CD4-positive, alpha-beta T cell treated with Interleukin-21 for 1 hour (primary cell): Measurements from ENCODE around the gene FOXE3.
"Not testable (repeated sequence)": the region's sequence is repeated elsewhere in the genome, so short reads cannot be mapped to it uniquely, and the experiment has no call there.

ENCODE experiments used
- DNase-seq: peaks from one replicate; pipeline ENCODE4 v3.0.0-alpha.2; 2020

FOXE3 gene

GRCh38 chr1:47450606-47451005 is 34.5 kb downstream of the FOXE3 start:
- DNase-seq, result no peak

DNA sequence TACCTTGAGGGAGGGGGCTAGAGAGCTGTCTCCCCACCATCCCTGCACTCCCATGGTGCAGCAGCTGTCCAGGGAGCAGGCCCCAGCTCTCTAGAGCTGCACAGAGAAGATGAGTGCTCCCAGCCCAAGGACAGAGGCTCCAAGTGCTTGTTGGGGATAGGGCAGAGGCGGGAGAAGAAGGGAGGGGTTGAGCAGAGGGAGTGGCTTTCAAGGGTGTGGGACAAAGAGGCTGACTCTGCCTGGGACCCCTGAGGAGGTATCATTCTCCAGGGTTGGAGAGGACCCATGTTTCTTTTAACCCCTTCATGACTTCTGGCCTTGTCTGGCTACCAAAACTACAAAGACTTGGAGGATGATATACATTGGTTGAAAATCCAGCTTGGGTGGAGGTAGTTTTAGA is 36.3 kb downstream of the FOXE3 start:
- no peak for DNase-seq

GRCh38 chr1:47453910-47454309 is 37.8 kb downstream of the FOXE3 start:
- DNase-seq, result not testable (repeated sequence)

GRCh38 chr1:47456250-47456649 is 40.2 kb downstream of the FOXE3 start:
- no peak for DNase-seq

- not testable (repeated sequence) for DNase-seq
These were observed 41.5 kb downstream of the FOXE3 start for GRCh38 chr1:47457547-47457946.

- no peak for DNase-seq
These were observed 43.2 kb downstream of the FOXE3 start for GRCh38 chr1:47459253-47459788.

- DNase-seq, result no peak
These were observed 44.0 kb downstream of the FOXE3 start for GRCh38 chr1:47460040-47460439.

DNA sequence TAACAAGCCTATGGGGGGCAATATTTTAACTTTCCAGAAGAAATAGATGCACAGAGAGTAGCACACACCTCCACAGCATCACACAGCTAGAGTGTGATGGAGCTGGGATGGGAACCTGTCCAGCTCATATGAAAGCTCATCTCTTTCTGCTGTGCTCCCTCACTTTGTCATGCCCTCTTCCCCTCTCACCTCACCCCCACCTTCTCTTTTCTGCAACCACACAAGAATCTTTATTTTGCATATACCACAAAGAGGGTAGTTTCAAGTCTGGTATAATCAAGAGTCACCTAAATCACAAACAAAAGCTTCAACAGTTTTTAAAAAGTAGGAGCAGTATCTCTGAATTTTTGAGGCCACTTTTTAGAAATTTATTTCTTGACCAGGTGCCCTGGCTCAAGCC is 44.4 kb downstream of the FOXE3 start:
- no peak for DNase-seq

- no peak for DNase-seq
These were observed 49.5 kb downstream of the FOXE3 start for GRCh38 chr1:47465605-47466004.
